H1 (cell line): ENCODE data around the gene PHLPP2. TPM values are rescaled to one million over a fixed set of nuclear protein-coding genes. Genes with fewer than 3 reads are reported as not detected.

Experiments used
- CTCF ChIA-PET: fragments of 300-600 bp; sonication (Branson Sonifier 250); formaldehyde crosslinking; loops from one replicate; lab custom pipeline; 2021; ENCODE audit not compliant: partially characterized antibody; lab: Charles Lee
- POLR2A ChIA-PET: fragments of 300-600 bp; sonication (Branson Sonifier 250); formaldehyde crosslinking; loops from one replicate; lab custom pipeline; 2021; ENCODE audit warnings: inconsistent platforms; ENCODE audit not compliant: partially characterized antibody; lab: Charles Lee
- DNase-seq, 2 experiments: peaks; one replicate each; pipeline versions ENCODE4 v3.0.0 to v3.0.0-alpha.2; 2010 to 2022; ENCODE audit warnings: low spot score in 2 of 2, low read depth in 1 of 2, mixed read lengths in 1 of 2
- FAIRE-seq: peaks from 2 replicates; lab custom pipeline; 2011; peaks lifted over from hg19 to GRCh38; lab: Jason Lieb, UNC
- H2AFZ ChIP-seq: 2 replicates; pipeline ENCODE4 v1.8.1; 2012; ENCODE audit warnings: low read length, inconsistent platforms
- H2AK5ac ChIP-seq: 2 replicates; pipeline ENCODE4 v1.6.1; 2013; ENCODE audit warnings: low read depth, low read length
- H2BK120ac ChIP-seq: replicated peaks from 2 replicates; pipeline ENCODE3; 2013; ENCODE audit warnings: low read depth, low read length, inconsistent platforms
- H2BK12ac ChIP-seq: 2 replicates; pipeline ENCODE4 v1.6.1; 2013; ENCODE audit warnings: low read depth, low read length
- H2BK15ac ChIP-seq: 2 replicates; pipeline ENCODE4 v1.6.1; 2013; ENCODE audit warnings: low read length
- H2BK20ac ChIP-seq: 2 replicates; pipeline ENCODE4 v1.6.1; 2013; ENCODE audit warnings: low read length
- H2BK5ac ChIP-seq: 2 replicates; pipeline ENCODE4 v1.6.1; 2013; ENCODE audit warnings: low read depth, low read length
- H3K14ac ChIP-seq: 2 replicates; pipeline ENCODE4 v1.6.1; 2013; ENCODE audit warnings: inconsistent platforms; ENCODE audit not compliant: insufficient read length
- H3K18ac ChIP-seq: 2 replicates; pipeline ENCODE4 v1.6.1; 2013; ENCODE audit warnings: low read length; ENCODE audit errors: extremely low read depth
- H3K23ac ChIP-seq: 2 replicates; pipeline ENCODE4 v1.6.1; 2013; ENCODE audit warnings: inconsistent platforms; ENCODE audit not compliant: insufficient read length
- H3K23me2 ChIP-seq: 2 replicates; pipeline ENCODE4 v1.6.1; 2013; ENCODE audit warnings: low read depth, low read length
- H3K27ac ChIP-seq: 2 replicates; pipeline ENCODE4 v1.6.1; 2011; ENCODE audit warnings: low read depth, low read length, inconsistent platforms
- H3K27me3 ChIP-seq, 4 experiments: replicated peaks in 1 of 4; 1 replicate in 1 of 4; 2 replicates in 3 of 4; pipeline versions ENCODE4 v1.6.1 to v1.8.1; 2011 to 2013; ENCODE audit warnings: low read length in 3 of 4, mild to moderate bottlenecking in 3 of 4, inconsistent platforms in 2 of 4, mixed read lengths in 2 of 4, moderate library complexity in 1 of 4; ENCODE audit not compliant: control insufficient read depth in 3 of 4, insufficient read depth in 3 of 4; ENCODE audit errors: extremely low read depth in 1 of 4
- H3K36me3 ChIP-seq, 4 experiments: 2 replicates each; pipeline versions ENCODE4 v1.6.1 to v1.8.1; 2011 to 2013; ENCODE audit warnings: mild to moderate bottlenecking in 4 of 4, low read length in 3 of 4, moderate library complexity in 2 of 4, control low read depth in 1 of 4, inconsistent platforms in 1 of 4; ENCODE audit not compliant: insufficient read depth in 4 of 4, control insufficient read depth in 2 of 4
- H3K4ac ChIP-seq: replicated peaks from 2 replicates; pipeline ENCODE3; 2013; ENCODE audit warnings: low read length, low read depth, mixed read lengths, inconsistent platforms; ENCODE audit not compliant: insufficient read length
- H3K4me1 ChIP-seq, 4 experiments: replicated peaks in 1 of 4; 1 replicate in 1 of 4; 2 replicates in 3 of 4; pipeline versions ENCODE4 v1.6.1 to v1.8.1; 2011 to 2013; ENCODE audit warnings: low read length in 3 of 4, inconsistent platforms in 2 of 4, mixed read lengths in 1 of 4; ENCODE audit not compliant: insufficient read depth in 4 of 4, control insufficient read depth in 3 of 4
- H3K4me2 ChIP-seq, 2 experiments: 2 replicates each; pipeline versions ENCODE4 v1.6.1 to v1.8.1; 2011 to 2013; ENCODE audit warnings: low read depth in 2 of 2, low read length in 2 of 2, control low read depth in 1 of 2, inconsistent platforms in 1 of 2, mild to moderate bottlenecking in 1 of 2; ENCODE audit not compliant: insufficient read depth in 1 of 2
- H3K4me3 ChIP-seq, 4 experiments: fragments of 200-600, 300-600 bp in 1 of 4; sonication (generic), shearing (Covaris generic), sonication (Bioruptor Twin) in 1 of 4; 2 replicates each; pipeline versions ENCODE4 v1.5.1 to v1.8.1; 2011 to 2016; ENCODE audit warnings: low read length in 4 of 4, low read depth in 3 of 4, control low read depth in 2 of 4, inconsistent platforms in 2 of 4, mild to moderate bottlenecking in 2 of 4, mixed read lengths in 1 of 4, moderate library complexity in 1 of 4; ENCODE audit not compliant: insufficient read depth in 2 of 4; ENCODE audit errors: extremely low read depth in 1 of 4
- H3K56ac ChIP-seq: replicated peaks from 2 replicates; pipeline ENCODE3; 2013; ENCODE audit warnings: low read depth, mild to moderate bottlenecking, mixed read lengths, low read length, inconsistent platforms; ENCODE audit not compliant: insufficient read length
- H3K79me1 ChIP-seq: 2 replicates; pipeline ENCODE4 v1.6.1; 2013; ENCODE audit warnings: low read depth, low read length, control low read depth
- H3K79me2 ChIP-seq, 2 experiments: 2 replicates each; pipeline versions ENCODE4 v1.6.1 to v1.8.1; 2012 to 2013; ENCODE audit warnings: low read length in 2 of 2, mild to moderate bottlenecking in 2 of 2, inconsistent platforms in 1 of 2; ENCODE audit not compliant: insufficient read depth in 2 of 2, control insufficient read depth in 1 of 2
- H3K9ac ChIP-seq, 4 experiments: replicated peaks in 1 of 4; 1 replicate in 1 of 4; 2 replicates in 3 of 4; pipeline versions ENCODE4 v1.6.1 to v1.8.1; 2011 to 2013; ENCODE audit warnings: low read depth in 3 of 4, low read length in 3 of 4, control low read depth in 2 of 4, mild to moderate bottlenecking in 2 of 4, moderate library complexity in 2 of 4, inconsistent platforms in 1 of 4; ENCODE audit errors: extremely low read depth in 1 of 4
- H3K9me3 ChIP-seq, 2 experiments: 2 replicates each; pipeline versions ENCODE4 v1.6.1 to v1.8.1; 2012 to 2013; ENCODE audit warnings: mild to moderate bottlenecking in 2 of 2, moderate library complexity in 2 of 2, control low read depth in 1 of 2, inconsistent platforms in 1 of 2, low read depth in 1 of 2, low read length in 1 of 2, mixed read lengths in 1 of 2; ENCODE audit not compliant: insufficient read depth in 2 of 2
- H4K20me1 ChIP-seq, 2 experiments: replicated peaks in 1 of 2; 2 replicates each; pipeline versions ENCODE3 to v1.8.1; 2011 to 2013; ENCODE audit warnings: inconsistent platforms in 2 of 2, low read length in 2 of 2, mild to moderate bottlenecking in 1 of 2; ENCODE audit not compliant: insufficient read depth in 2 of 2, control insufficient read depth in 1 of 2
- H4K5ac ChIP-seq: 2 replicates; pipeline ENCODE4 v1.6.1; 2013; ENCODE audit warnings: low read length, low read depth, mixed read lengths, inconsistent platforms; ENCODE audit not compliant: insufficient read length
- H4K8ac ChIP-seq: 2 replicates; pipeline ENCODE4 v1.8.0; 2013; ENCODE audit warnings: mild to moderate bottlenecking, moderate library complexity, low read length, inconsistent platforms; ENCODE audit not compliant: insufficient read depth; ENCODE audit errors: extremely low read depth
- H4K91ac ChIP-seq: replicated peaks from 2 replicates; pipeline ENCODE3; 2013; ENCODE audit warnings: low read length, mixed read lengths, inconsistent platforms; ENCODE audit not compliant: insufficient read length
- BCL11A ChIP-seq, 2 experiments: IDR thresholded peaks; one replicate each; pipeline ENCODE4 v1.6.1; 2011; ENCODE audit warnings: low read depth in 2 of 2, low read length in 2 of 2, mild to moderate bottlenecking in 2 of 2
- CHD1 ChIP-seq: IDR thresholded peaks from 2 replicates; pipeline ENCODE4 v1.6.1; 2012; ENCODE audit warnings: low read depth, low read length, improper control_type of control experiment
- CREB1 ChIP-seq: IDR thresholded peaks from 2 replicates; pipeline ENCODE4 v1.6.1; 2012; ENCODE audit warnings: inconsistent platforms
- CTCF ChIP-seq, 3 experiments: IDR thresholded peaks; 1 replicate in 2 of 3; 2 replicates in 1 of 3; pipeline versions ENCODE4 v1.5.1 to v1.6.1; 2011; ENCODE audit warnings: low read length in 3 of 3, mild to moderate bottlenecking in 3 of 3, inconsistent platforms in 2 of 3, low read depth in 1 of 3, moderate library complexity in 1 of 3; ENCODE audit not compliant: insufficient read depth in 1 of 3; ENCODE audit errors: control extremely low read depth in 1 of 3
- HDAC6 ChIP-seq: IDR thresholded peaks from one replicate; pipeline ENCODE4 v1.7.1; 2012; ENCODE audit warnings: low read depth, mild to moderate bottlenecking, inconsistent platforms, low read length, moderate library complexity
- JUN ChIP-seq: IDR thresholded peaks from 2 replicates; pipeline ENCODE4 v1.6.1; 2011; ENCODE audit warnings: low read depth, mild to moderate bottlenecking, improper control_type of control experiment, low read length
- NRF1 ChIP-seq: IDR thresholded peaks from 2 replicates; pipeline ENCODE4 v1.6.1; 2011; ENCODE audit warnings: mild to moderate bottlenecking, low read depth, low read length, improper control_type of control experiment
- POLR2AphosphoS5 ChIP-seq: IDR thresholded peaks from 2 replicates; pipeline ENCODE4 v1.6.1; 2011; ENCODE audit warnings: low read depth, low read length
- POU5F1 ChIP-seq: IDR thresholded peaks from 2 replicates; pipeline ENCODE4 v1.6.1; 2011; ENCODE audit warnings: low read depth, mild to moderate bottlenecking, low read length, moderate library complexity
- RNF2 ChIP-seq: fragments of 200-900, 300-1000 bp; sonication (generic); IDR thresholded peaks from 2 replicates; pipeline ENCODE4 v1.7.1; 2016; ENCODE audit warnings: borderline replicate concordance, low read depth, mild to moderate bottlenecking, antibody characterized with exemption, low read length; ENCODE audit not compliant: poor library complexity, severe bottlenecking; ENCODE audit errors: missing control alignments
- SIRT6 ChIP-seq: IDR thresholded peaks from one replicate; pipeline ENCODE4 v1.7.1; 2012; ENCODE audit warnings: low read length, inconsistent platforms
- WGBS, 2 experiments: shearing (Covaris generic) in 1 of 2; methylation state at CpG; one replicate each; pipeline versions ENCODE4 v1.1.6 to v1.1.7; 2013 to 2015; ENCODE audit warnings: low lambda C conversion rate in 2 of 2, mixed read lengths in 2 of 2, inconsistent platforms in 1 of 2, low coverage in 1 of 2, missing lambda C conversion rate in 1 of 2; ENCODE audit not compliant: insufficient replicate concordance in 2 of 2, insufficient coverage in 1 of 2, insufficient read length in 1 of 2; ENCODE audit errors: extremely low coverage in 1 of 2, missing lambda C conversion rate in 1 of 2; 5-methylcytosine and 5-hydroxymethylcytosine counted together
- polyA plus RNA-seq, 7 experiments: library from polyadenylated mRNA; depleted of rRNA in 3 of 7; stranded (reverse) in 5 of 7; unstranded in 2 of 7; fragments of >200 nt in 5 of 7; fragments of 200-250 nt in 2 of 7; gene quantifications; 1 replicate in 5 of 7; 2 replicates in 1 of 7; 4 replicates in 1 of 7; pipeline versions ENCODE4 v1.2.1 to v1.2.3, GENCODE V29; 2011 to 2013; ENCODE audit warnings: missing spikeins in 2 of 7, mixed read lengths in 2 of 7
- total RNA-seq: library from RNA; stranded (reverse); fragmentation: NEBNext Ultra II Directional; extraction: Animal tissue kit (Norgen Biotek cat#: 25700); gene quantifications from 2 replicates; pipeline ENCODE4 v1.2.1, GENCODE V29; 2021

The PHLPP2 gene
- total and polyA plus RNA-seq, 2 of the 8 experiments (the other 6 are each of a cell fraction or from before 2014, with no cell fraction given) = 7.3 to 12.9 TPM

- H2BK20ac ChIP-seq = no peak overlapping the region
- H3K56ac ChIP-seq = no peak overlapping the region
- peak overlapping the region; percentile 39 to 52; a peak in 2 of 4 replicates for H3K4me2 ChIP-seq
- DNase-seq (no peak), FAIRE-seq (no peak)
- peaks cover 0 to 43% of the 10 kb centered on the region in 2 experiments; a peak in 2 of 4 replicates for H3K79me2 ChIP-seq
- H2AK5ac ChIP-seq = no peak overlapping the region
- ChIA-PET CTCF (interaction anchor here (1.2 to 2.3 kb wide), 2 partner anchors 31 to 68 kb away, joined by 3 to 9 read pairs; no protein-coding TSS in a partner anchor), POLR2A (interaction anchor here (1.6 to 2.4 kb wide), 2 partner anchors 9 to 12 kb away, joined by 6 read pairs; partner anchors contain the start of gene PHLPP2)
- H3K27me3 ChIP-seq = no peaks in the 10 kb centered on the region
- 0 out of 2 replicates have a peak, but pooled peaks cover 2% of the 10 kb centered on the region for H3K79me1 ChIP-seq
- peaks cover 0 to 9% (median 0%) of the 10 kb centered on the region in 4 experiments; a peak in 1 of 8 replicates for H3K36me3 ChIP-seq
- H2BK12ac ChIP-seq = no peak overlapping the region
- peak overlapping the region in 1 of 4 experiments; percentile 21; a peak in 1 of 8 replicates for H3K4me3 ChIP-seq
- no peak overlapping the region for H2AFZ ChIP-seq
- WGBS, 2 experiments = 18% methylated on average over 1 of the region's 1 CpG; no CpG with 5 or more reads in 1 of the 2 experiments
- H3K18ac ChIP-seq = no peak overlapping the region
- no peak overlapping the region for H3K14ac ChIP-seq
- H4K20me1 ChIP-seq = no peaks in the 10 kb centered on the region
- no peak overlapping the region for H4K8ac ChIP-seq
- H3K23ac ChIP-seq = no peak overlapping the region
- H4K91ac ChIP-seq = no peak overlapping the region
- H3K9ac ChIP-seq = no peak overlapping the region
- H2BK5ac ChIP-seq = no peak overlapping the region
- H4K5ac ChIP-seq = peak overlapping the region; percentile 75
- H3K27ac ChIP-seq = no peak overlapping the region; the same call in 1 of the 2 replicates
- no peak overlapping the region for H2BK15ac ChIP-seq
- no peak overlapping the region for H3K4ac ChIP-seq
- H3K9me3 ChIP-seq = no peaks in the 10 kb centered on the region
- H2BK120ac ChIP-seq = no peak overlapping the region
- no peaks in the 10 kb centered on the region for H3K23me2 ChIP-seq
- H3K4me1 ChIP-seq = peaks cover 2 to 14% (median 8%) of the 10 kb centered on the region in 4 experiments; a peak in 5 of 7 replicates
- TF ChIP-seq POLR2AphosphoS5 = no peak
- no peak for TF ChIP-seq CTCF (IDR thresholded peaks at IDR 0.05; ENCODE audit: control extremely low read depth in 1 of 3, insufficient read depth in 1 of 3, low read depth in 1 of 3, low read length in 3 of 3)
- TF ChIP-seq CHD1 = no peak
- no peak for TF ChIP-seq JUN
- TF ChIP-seq BCL11A (IDR thresholded peaks at IDR 0.05; ENCODE audit: low read depth in 2 of 2, low read length in 2 of 2) = no peak
- no peak for TF ChIP-seq SIRT6
- no peak for TF ChIP-seq NRF1
- TF ChIP-seq POU5F1 = no peak
- TF ChIP-seq HDAC6 = no peak
- no peak for TF ChIP-seq RNF2
- TF ChIP-seq CREB1 = no peak
These were observed 12.0 kb downstream of the PHLPP2 start for GRCh38 chr16:71712501-71712900.
